ENCODE measurements around the gene CP.
A peak's percentile ranks its signal among the peaks of the same experiment; 100 is the strongest.

CP gene

GRCh38 chr3:149215515-149215914 is 6.1 kb downstream of the CP start:
- peak; percentile 28 for DNase-seq (ENCODE audit: low read depth)
- no peak overlapping the region for H3K4me3 ChIP-seq (ENCODE audit: low read length)
- TF ChIP-seq CTCF (conservative IDR thresholded peaks at IDR 0.05; ENCODE audit: low read length): no peak

GRCh38 chr3:149214702-149215101 is 6.9 kb downstream of the CP start:
- no peak for TF ChIP-seq CTCF (conservative IDR thresholded peaks at IDR 0.05; ENCODE audit: low read length)
- H3K4me3 ChIP-seq (ENCODE audit: low read length): no peak overlapping the region
- no peak for DNase-seq (ENCODE audit: low read depth)

- DNase-seq (ENCODE audit: low read depth): no peak
Observed at GRCh38 chr3:149212386-149212785, 9.2 kb downstream of the CP start.

GRCh38 chr3:149209431-149209830 is 12.2 kb downstream of the CP start:
- no peak overlapping the region for H3K4me3 ChIP-seq (ENCODE audit: low read length)
- TF ChIP-seq CTCF (conservative IDR thresholded peaks at IDR 0.05; ENCODE audit: low read length): no peak
- DNase-seq (ENCODE audit: low read depth): no peak

More at GRCh38 chr3:149212386-149212785, 9.2 kb downstream of the CP start:
- H3K4me3 ChIP-seq (ENCODE audit: low read length): no peak overlapping the region
- TF ChIP-seq CTCF (conservative IDR thresholded peaks at IDR 0.05; ENCODE audit: low read length): no peak

GRCh38 chr3:149207475-149207874 is 14.2 kb downstream of the CP start:
- H3K4me3 ChIP-seq (ENCODE audit: low read length): no peak overlapping the region
- peak; percentile 6 for DNase-seq (ENCODE audit: low read depth)
- no peak for TF ChIP-seq CTCF (conservative IDR thresholded peaks at IDR 0.05; ENCODE audit: low read length)

GRCh38 chr3:149204390-149204991 is 17.1 kb downstream of the CP start:
- H3K4me3 ChIP-seq (ENCODE audit: low read length): no peak overlapping the region
- no peak for TF ChIP-seq CTCF (conservative IDR thresholded peaks at IDR 0.05; ENCODE audit: low read length)
- no peak for DNase-seq (ENCODE audit: low read depth)

GRCh38 chr3:149203758-149204157 is 17.9 kb downstream of the CP start:
- TF ChIP-seq CTCF (conservative IDR thresholded peaks at IDR 0.05; ENCODE audit: low read length): no peak
- no peak overlapping the region for H3K4me3 ChIP-seq (ENCODE audit: low read length)
- DNase-seq (ENCODE audit: low read depth): no peak
